SU-DHL-6 (cell line): Measurements from ENCODE around the gene NUP153.

Source experiments
- H2AFZ ChIP-seq: fragments of 200-600 bp; sonication (generic); 2 replicates; pipeline ENCODE4 v1.6.1; 2014; ENCODE audit warnings: low read depth, mild to moderate bottlenecking, moderate library complexity, mixed read lengths, antibody characterized with exemption, low read length; ENCODE audit not compliant: severe bottlenecking
- H3F3A ChIP-seq: fragments of 200-600 bp; shearing (Covaris generic); 2 replicates; pipeline ENCODE4 v1.6.0; 2016; ENCODE audit warnings: antibody characterized with exemption, mild to moderate bottlenecking; ENCODE audit not compliant: insufficient read depth
- H3K27ac ChIP-seq: fragments of 200-600 bp; sonication (generic); 2 replicates; pipeline ENCODE4 v1.5.1; 2016; ENCODE audit warnings: low read depth, mild to moderate bottlenecking, low read length, moderate library complexity, mixed read lengths
- H3K27me3 ChIP-seq: fragments of 200-600 bp; sonication (generic), shearing (Covaris generic); 2 replicates; pipeline ENCODE4 v1.6.0; 2014; ENCODE audit warnings: mild to moderate bottlenecking, low read length
- H3K36me3 ChIP-seq: fragments of 200-600 bp; sonication (generic); 2 replicates; pipeline ENCODE4 v1.6.1; 2014; ENCODE audit warnings: mild to moderate bottlenecking, low read length, mixed read lengths
- H3K4me2 ChIP-seq: fragments of 300-600, 200-600 bp; shearing (Covaris generic), sonication (generic); 2 replicates; pipeline ENCODE4 v1.6.0; 2014; ENCODE audit warnings: low read length, low read depth, mild to moderate bottlenecking; ENCODE audit not compliant: poor library complexity, severe bottlenecking
- H3K4me3 ChIP-seq: fragments of 200-600 bp; sonication (generic); 2 replicates; pipeline ENCODE4 v1.5.1; 2014; ENCODE audit warnings: antibody characterized with exemption, low read length, mild to moderate bottlenecking, mixed read lengths; ENCODE audit not compliant: insufficient read depth, poor library complexity, severe bottlenecking
- H3K79me2 ChIP-seq: fragments of 200-600 bp; sonication (generic); 2 replicates; pipeline ENCODE4 v1.6.1; 2014; ENCODE audit warnings: mild to moderate bottlenecking, low read length, moderate library complexity; ENCODE audit not compliant: insufficient read depth
- H3K9ac ChIP-seq: fragments of 200-600 bp; sonication (generic); 2 replicates; pipeline ENCODE4 v1.7.0; 2014; ENCODE audit warnings: mild to moderate bottlenecking, low read length
- H3K9me2 ChIP-seq: fragments of 200-600 bp; sonication (generic); replicated peaks from 2 replicates; pipeline ENCODE4 v1.6.1; 2014; ENCODE audit warnings: low read length; ENCODE audit not compliant: insufficient read depth
- H3K9me3 ChIP-seq: fragments of 200-600 bp; sonication (generic); 2 replicates; pipeline ENCODE4 v1.6.1; 2014; ENCODE audit warnings: low read length, mixed read lengths; ENCODE audit not compliant: insufficient read depth
- H4K20me1 ChIP-seq: fragments of 200-600 bp; sonication (generic); 2 replicates; pipeline ENCODE4 v1.6.1; 2014; ENCODE audit warnings: low read depth, mild to moderate bottlenecking, antibody characterized with exemption, low read length, moderate library complexity, mixed read lengths
- CTCF ChIP-seq: fragments of 200-600 bp; sonication (generic); IDR thresholded peaks from one replicate; pipeline ENCODE4 v1.5.1; 2017; ENCODE audit warnings: antibody characterized with exemption, mild to moderate bottlenecking, low read length, moderate library complexity; ENCODE audit not compliant: insufficient read depth, poor library complexity, severe bottlenecking
- EZH2phosphoT487 ChIP-seq: fragments of 200-600 bp; sonication (generic), shearing (Covaris generic); conservative IDR thresholded peaks from 2 replicates; pipeline ENCODE4 v1.6.1; 2018; ENCODE audit warnings: mild to moderate bottlenecking, antibody characterized with exemption, low read length, moderate library complexity, mixed read lengths

NUP153 gene

DNA sequence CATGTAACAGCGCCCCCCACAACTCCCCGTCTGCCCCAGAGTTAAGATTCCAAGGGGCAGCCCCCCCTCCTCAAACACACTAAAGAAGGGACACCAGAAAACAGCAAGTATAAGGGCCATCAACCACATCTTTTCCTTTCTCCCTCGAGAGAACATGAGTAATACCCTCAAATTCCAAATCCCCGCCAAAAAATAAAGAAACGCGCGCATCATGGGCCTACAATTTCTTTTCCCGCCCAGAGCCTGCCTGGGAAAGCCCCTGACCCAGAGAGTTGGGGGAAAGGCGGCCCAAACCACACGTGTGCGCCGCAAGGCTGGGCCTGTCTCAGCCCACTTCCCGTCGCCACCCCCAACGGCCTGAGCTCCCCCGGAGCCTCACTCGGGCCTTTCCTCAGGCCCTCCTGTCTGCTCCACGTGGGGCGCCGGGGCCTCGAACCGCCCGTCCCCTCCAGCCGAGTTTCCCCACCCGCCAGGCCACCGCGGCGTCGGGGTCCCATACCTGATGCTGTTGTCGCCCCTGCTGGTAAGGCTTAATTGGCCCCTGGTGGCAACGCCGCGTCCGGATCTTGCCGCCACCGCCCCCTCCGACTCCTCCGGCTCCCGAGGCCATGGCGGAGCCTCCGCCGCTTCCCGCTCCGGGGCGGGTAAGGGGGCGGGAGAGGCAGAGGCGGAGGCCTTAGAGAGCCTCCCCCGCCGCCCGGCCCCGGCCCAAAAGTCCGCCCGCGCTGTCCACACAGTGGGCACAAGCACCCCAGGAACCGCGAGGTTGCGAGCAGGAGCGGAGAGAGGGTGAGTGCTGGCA is 746 bp downstream of the NUP153 start:
- peak overlapping the region; percentile 55 for H2AFZ ChIP-seq
- peaks cover 65% of the 10 kb centered on the region for H3K79me2 ChIP-seq

GRCh38 chr6:17705428-17705777 is 1.3 kb downstream of the NUP153 start:
- H3K36me3 ChIP-seq, result peaks cover 4% of the 10 kb centered on the region; the same call in 1 of the 2 replicates
- H3K9me2 ChIP-seq, result no peaks in the 10 kb centered on the region
- peak overlapping the region; percentile 96 for H3K4me3 ChIP-seq
- peaks cover 16% of the 10 kb centered on the region for H4K20me1 ChIP-seq
- peak overlapping the region; percentile 98 for H3K27ac ChIP-seq
- TF ChIP-seq EZH2phosphoT487, result no peak
- no peak for TF ChIP-seq CTCF
- H3K9me3 ChIP-seq, result no peaks in the 10 kb centered on the region
- peak overlapping the region; percentile 99 for H3K9ac ChIP-seq
- peaks cover 70% of the 10 kb centered on the region for H3K79me2 ChIP-seq
- peak overlapping the region; percentile 99 for H3K4me2 ChIP-seq
- no peaks in the 10 kb centered on the region for H3K27me3 ChIP-seq
- H3F3A ChIP-seq, result peaks cover 43% of the 10 kb centered on the region
- H2AFZ ChIP-seq, result no peak overlapping the region

More for the DNA sequence above, 746 bp downstream of the NUP153 start:
- Histone ChIP-seq H3K9ac (peak overlapping the region; percentile 99), H3K4me2 (peak overlapping the region; percentile 99), H3K9me2 (no peaks in the 10 kb centered on the region), H3K9me3 (no peaks in the 10 kb centered on the region), H4K20me1 (peaks cover 11% of the 10 kb centered on the region), H3F3A (peaks cover 38% of the 10 kb centered on the region), H3K4me3 (peak overlapping the region; percentile 96), H3K27ac (peak overlapping the region; percentile 98), H3K36me3 (peaks cover 4% of the 10 kb centered on the region; the same call in 1 of the 2 replicates), H3K27me3 (no peaks in the 10 kb centered on the region)
- TF ChIP-seq CTCF (peak; percentile 51), EZH2phosphoT487 (no peak)

DNA sequence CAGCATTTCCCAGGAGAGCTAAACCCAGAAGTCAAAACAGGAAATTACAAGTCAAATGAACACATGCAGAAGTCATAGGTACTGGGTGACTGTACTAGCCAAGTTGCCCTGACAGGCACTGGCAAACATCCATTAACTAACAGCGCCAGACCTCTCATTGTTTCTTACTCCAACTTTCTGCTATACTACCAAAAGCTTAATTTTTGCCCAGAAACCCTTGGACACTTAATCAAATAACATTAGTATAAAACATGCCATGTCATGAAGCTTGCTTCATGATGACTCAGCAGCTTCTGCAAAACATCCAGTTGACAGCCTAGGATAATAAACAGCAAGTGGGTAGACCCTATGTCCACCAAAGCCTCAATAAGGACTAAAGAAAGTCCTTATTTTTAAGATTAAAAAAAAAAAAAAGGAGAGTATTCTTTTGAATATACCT is 3.5 kb downstream of the NUP153 start:
- no peak for TF ChIP-seq EZH2phosphoT487
- TF ChIP-seq CTCF, result no peak
- H3K27me3 ChIP-seq, result no peaks in the 10 kb centered on the region
- peaks cover 92% of the 10 kb centered on the region for H3K79me2 ChIP-seq
- peaks cover 33% of the 10 kb centered on the region for H4K20me1 ChIP-seq
- peak overlapping the region; percentile 98 for H3K27ac ChIP-seq
- peak overlapping the region; percentile 96 for H3K4me3 ChIP-seq
- H3K36me3 ChIP-seq, result peaks cover 15% of the 10 kb centered on the region
- peak overlapping the region; percentile 99 for H3K4me2 ChIP-seq
- no peaks in the 10 kb centered on the region for H3K9me3 ChIP-seq
- no peaks in the 10 kb centered on the region for H3K9me2 ChIP-seq
- peaks cover 53% of the 10 kb centered on the region for H3F3A ChIP-seq
- H3K9ac ChIP-seq, result peak overlapping the region; percentile 99
- H2AFZ ChIP-seq, result no peak overlapping the region
